NAMALWA (cell line): ENCODE results near the gene SLC2A10.
"Not testable (repeated sequence)": the region's sequence is repeated elsewhere in the genome, so short reads cannot be mapped to it uniquely, and the experiment has no call there.

ENCODE experiments used
- DNase-seq: peaks from one replicate; pipeline ENCODE4 v3.0.0-alpha.2; 2015; ENCODE audit warnings: low spot score

Gene SLC2A10

DNA sequence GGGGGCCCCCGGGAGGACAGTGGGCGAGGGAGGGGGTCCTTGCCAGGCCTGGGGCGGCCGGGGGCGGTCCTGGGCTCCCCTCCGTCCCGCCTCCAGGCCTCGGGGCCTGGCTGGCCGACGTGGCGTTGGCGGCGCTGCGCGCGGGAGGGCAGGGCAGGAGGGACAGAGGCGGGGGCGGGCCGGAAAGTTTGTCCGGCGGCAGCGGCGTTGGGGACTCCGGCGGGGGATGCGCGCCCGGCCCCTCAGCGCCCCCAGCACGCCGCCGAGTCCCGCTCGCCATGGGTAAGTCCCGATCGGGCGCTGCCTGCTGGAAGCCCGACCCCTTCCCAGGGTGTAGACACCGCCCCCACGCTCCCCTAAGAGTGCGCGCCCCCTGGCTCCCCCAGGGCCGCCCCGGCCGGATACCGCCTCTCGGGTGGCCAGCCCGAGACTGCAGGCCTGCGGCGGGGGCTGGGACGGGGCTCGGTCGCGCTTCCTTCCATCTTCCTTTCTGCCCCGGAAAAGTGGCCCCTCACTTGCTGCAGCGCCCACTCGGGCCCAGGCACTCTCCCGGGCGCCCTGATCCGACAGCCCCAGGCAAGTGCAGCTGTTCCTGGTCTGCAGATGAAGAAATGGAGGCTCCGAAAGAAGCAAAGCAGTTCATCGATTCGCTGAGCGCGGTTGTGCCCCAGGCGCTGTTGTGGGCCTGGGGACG is at the start of gene SLC2A10:
Gene SLC2A10, plus strand, starts transcription at position 191 of the 694 bp plus-strand sequence. Its CDS starts 88 bp downstream, at position 279.
- no peak for DNase-seq

DNA sequence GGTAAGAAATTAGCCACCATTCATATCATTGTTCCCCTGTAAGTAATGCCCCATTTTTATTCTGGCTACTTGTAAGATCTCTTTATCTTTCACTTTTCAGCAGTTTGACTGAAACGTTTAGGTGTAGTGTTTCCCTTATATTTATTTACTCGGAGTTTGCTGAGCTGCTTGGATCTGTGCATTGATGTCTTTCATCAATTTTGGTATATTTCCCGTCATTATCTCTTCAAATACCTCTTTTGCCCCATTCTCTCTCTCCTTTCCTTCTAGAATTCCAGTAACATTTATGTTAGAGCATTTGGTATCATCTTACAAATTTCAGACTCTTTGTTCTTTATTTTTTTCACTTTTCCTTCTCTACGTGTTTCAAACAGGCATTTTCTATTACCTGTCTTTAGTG is 49.0 kb upstream of the SLC2A10 start:
- no peak for DNase-seq

DNA sequence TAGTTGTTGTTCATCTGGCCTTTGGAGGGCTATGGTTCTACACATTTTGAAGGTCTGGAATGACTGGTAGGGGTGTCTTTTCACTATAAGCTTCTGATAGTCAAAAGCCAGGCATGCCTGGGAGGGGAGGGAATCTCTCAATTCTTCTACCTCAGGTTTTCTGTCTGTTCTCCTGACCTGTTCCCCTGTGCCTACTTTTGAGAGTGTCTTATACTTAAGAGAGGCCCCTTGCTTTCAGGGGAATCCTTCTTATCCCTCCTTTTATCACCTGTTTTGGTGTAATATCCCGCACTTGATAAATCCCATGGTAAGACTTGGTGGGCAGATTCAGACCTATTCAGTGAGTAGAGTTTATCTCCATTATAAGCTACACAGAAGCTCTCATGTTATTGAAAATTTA is 47.8 kb upstream of the SLC2A10 start:
- no peak for DNase-seq

DNA sequence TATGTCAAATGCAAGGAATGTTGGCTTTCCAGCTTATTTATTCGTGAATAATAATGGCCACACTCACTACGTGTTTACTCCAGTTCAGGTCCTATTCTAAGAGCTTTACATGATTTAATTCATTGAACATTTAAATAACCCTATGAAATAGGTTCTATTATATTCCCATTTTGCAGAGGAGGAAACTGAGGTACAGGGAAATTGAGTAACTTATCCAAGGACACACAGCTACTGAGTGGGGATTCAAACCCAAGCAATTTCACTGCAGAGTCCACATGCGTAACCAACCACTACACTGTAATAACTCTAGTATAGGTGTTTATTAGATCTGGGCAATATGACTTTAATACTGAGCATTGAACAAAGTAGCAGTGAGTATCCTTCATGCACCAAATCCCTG is 45.9 kb upstream of the SLC2A10 start:
- no peak for DNase-seq

DNA sequence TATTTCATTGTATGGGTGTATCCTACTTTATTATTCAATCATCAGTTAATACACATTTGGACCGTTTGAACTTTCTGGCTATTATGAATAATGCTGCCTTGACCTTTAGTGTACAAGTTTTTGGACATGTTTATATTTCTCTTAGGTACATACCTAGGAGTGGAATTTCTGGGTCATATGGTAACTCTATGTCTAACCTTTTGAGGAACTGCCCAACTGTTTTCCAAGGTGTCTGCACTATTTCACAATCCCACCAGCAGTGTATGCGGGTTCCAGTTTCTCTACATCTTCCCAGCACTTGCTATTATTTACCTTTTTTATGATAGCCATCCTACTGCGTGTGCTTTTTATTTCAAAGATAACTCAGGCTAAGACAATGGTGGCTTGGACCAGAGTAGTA is 43.8 kb upstream of the SLC2A10 start:
- DNase-seq = no peak

DNA sequence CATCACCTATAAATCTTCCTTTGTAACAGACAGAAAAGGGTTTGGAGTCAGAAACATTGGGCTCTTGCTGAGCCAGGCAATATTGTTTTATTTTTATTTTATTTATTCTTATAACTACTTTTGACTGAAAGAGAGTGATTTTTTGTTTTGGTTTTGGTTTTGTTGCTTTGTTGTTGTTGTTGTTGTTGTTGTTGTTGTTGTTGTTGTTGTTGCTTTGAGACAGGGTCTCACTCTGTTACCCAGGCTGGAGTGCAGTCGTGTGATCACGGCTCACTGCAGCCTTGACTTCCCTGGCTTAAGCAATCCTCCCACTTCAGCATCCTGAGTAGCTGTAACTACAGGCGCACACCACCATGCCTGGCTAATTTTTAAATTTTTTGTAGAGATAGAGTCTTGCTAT is 43.1 kb upstream of the SLC2A10 start:
- DNase-seq = no peak

DNA sequence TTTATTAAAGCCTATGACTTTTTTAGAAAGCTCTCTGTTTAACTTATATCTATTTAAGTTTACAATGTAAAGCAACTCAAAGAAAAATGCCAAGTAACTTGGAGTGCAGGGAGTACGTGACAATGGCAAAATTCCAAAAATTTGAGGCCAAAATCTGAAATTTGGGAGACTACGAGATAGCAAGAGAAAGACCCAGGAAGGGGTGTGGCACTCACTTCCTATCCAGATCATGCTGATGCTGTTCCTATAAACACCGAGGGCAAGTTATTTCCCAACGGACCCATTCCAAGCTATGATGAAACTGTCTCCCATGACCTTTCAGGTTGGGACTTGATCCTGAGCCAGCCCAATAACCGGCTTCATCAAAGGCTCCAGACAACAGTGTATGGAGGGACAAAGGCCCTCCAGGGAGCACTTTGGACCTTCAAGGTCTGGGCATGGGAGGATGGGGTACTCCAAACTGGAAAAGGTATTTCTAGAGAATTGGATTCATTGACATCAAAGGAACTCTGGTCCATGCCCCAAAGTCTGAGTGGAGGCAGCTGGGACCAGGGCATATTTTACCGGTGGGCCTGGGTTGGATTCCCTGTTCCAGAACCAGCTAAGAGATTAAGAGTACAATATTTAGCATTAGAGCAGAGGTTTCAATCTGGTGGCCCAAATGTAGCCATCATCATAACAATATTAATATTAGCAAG is 42.5 kb upstream of the SLC2A10 start:
- no peak for DNase-seq

DNA sequence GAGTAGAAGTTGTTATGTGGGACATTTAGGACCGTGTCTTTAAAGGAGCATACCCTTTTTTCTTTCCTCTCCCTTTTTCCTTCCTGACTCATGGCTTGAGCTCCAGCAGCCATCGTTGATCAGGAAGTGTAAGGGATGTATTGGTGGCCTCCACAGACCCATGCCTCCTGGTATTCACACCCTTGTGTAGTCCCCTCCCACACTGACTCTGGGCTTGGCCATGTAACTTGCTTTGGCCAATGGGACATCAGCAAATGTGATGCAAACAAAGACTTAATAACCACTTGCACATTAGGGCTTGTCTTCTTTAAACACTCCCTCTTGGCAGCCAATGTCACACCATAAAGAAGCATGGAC is 39.2 kb upstream of the SLC2A10 start:
- no peak for DNase-seq

DNA sequence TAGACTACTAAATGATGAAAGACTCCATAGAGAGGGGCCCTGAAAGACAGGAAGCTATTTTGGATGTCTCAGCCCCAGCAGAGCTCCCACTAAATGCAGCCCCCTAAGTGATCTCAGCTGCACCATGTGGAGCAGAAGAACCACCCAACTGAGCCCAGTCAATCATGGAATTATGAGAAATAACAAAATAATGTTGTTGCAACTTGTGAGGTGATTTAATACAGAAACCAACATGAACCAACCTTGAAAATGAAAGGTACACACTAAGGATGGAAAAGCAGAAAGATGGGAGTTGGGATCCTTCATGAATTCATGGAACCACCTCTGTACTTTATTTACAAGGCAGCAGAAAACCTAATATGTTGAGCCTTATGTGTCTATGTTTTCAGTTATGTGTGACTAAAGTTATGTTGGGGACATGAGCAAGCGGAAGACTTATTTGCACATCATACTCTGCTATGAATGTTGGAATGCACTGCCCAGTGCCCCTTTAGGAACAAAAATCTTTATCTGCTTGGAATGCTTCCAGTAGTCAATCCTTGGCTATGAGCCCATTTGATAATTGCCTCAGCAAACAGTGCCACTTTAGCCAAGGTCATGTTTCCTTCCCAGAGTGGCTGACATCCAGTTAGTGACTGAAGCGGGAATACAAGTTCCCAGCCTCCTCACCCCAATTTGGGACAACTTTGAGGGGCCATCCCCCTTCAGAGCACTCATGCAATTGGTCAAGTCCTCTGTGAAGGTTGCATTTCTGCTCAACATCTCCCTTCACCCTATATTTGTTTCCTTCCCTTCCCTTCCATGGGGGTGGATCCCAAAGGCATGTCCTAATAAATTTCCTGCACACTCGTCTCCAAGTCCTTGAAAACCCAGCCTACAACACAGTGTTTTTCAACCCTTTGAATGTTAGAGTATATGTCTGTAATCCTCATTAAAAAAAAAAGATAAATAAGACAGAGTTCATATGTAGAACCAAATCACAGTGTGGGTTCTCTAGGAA is 38.6 kb upstream of the SLC2A10 start:
- no peak for DNase-seq

DNA sequence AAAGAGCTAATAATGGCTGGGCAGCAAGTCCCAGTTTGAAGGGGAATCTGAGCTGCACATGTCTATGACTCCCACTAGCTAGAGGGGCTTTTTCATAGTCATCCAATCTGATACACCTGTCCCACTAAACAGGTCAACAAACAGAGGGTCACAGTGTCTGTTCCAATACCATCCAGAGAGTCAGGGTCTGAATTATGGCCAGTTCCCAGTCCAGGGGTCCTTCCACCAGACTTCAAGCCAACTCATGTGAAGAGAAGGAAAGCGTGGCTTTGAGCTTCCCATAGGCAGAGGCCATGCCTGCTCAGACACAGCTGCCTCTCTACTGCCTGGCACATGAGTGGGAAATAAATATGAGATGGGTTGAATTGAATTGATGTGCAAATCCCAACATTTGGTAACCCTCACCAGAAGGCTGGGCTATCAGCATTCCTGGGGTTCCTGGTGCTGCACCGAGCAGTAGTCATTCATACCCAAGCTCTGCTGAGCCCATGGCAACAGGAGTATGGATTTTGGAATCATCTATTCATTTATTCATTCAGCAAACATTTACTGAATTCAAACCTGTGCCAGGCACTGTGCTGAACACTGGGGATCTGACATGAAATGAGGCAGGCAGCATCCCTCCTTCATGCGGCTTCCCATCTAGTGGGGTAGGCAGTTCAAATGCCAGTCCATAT is 37.4 kb upstream of the SLC2A10 start:
- no peak for DNase-seq

DNA sequence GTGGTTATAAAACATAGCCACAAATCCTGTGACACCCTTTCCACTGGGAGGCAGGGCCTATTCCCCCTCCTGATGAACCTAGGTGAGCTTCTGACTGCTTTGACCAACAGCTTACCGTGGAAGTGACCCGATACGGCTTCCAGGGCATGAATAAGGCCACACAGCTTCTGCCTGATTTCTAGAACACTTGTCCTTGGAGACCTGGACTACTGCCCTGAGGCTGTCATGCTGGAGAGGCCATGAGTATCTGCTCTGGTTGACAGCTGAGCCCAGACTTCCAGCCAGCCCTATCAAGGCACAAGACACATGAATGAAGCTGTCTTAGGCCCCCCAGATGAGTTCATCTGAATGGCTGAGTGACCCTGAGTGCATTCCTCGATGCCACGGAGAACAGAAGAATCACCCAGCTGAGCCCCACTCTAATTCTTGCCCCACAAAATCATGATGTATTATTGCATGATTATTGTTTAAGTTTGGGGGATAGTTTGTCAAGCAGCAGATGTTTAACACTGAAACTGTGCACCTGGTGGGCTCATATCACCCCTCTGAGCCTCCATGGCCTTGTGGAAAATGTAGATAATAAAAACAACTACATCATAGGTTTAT is 36.8 kb upstream of the SLC2A10 start:
- DNase-seq = no peak

DNA sequence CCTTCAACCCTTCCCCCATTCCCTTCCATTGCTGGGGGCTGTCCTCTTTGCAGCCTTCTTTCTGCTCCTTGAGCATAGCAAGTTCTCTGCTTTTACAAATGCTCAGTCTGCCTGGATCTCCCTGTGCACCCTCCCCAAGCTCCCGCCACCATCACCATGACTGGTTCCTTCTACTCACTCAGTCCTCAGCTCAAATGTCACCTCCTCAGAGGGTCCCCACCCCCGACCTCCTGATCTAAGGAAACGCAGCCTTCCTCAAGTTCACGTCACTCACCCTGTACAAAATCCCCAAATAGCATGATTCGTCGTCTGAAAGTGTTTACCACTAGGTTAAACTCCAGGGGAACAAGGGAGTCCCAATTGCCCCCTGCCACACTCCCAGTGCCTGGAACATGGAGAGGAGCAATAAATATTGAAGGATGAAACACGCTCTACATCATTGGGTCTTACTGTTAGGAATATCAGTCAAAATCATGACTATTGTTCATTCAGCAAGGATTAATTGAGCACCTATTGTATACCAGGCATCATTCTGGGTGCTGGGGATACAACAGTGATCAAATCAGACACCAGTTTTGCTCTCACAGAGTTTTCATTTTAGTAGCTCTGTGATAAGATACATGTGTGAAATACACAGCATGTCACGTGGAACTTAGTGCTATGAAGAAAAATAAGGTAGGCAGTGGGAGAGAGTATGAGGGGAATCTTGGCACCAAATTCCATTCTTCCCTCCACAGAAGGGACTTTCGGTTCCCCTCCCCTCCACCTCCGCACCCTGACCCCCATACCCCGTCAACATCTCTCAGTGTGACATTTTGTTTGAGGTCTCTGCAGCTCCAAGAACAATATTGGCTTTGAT is 35.8 kb upstream of the SLC2A10 start:
- DNase-seq = no peak

DNA sequence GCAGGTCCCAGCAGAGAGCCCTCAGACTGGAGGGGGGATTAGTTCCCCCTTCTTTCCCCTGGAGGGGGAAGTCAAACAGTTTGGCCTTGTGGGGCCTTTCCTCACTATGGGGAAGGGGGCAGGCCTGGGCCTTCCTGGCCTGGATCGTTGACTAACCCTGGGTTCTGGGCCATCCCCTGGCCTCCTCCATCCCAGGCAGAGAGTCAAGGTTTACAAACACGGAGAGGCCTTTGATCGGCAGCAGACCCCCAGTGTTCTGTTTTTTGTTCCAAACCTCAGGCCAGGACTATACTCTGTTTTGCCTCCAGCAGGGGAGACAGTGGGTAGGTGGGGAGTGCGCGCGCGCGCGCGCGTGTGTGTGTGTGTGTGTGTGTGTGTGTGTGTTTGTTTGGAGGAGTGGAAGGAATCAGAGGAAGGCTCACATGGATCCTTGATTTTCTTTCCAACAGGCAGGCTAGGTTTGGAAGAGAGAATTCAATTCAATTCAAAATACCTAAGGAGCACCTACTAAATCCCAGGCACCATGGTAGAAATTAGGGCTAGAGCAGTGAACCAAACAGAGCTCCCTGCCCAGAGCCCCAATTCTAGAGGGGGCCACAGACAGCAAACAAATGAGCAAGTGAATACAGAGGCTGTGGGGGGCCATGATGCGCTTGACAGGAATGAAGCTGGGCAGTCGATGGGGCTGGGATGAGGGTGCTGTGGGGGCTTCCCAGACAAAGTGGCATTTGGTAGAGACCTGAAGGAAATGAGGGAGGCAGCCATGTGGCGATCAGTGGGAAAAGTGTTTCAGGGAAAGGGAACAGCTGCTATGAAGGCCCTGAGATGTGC is 35.0 kb upstream of the SLC2A10 start:
- no peak for DNase-seq

DNA sequence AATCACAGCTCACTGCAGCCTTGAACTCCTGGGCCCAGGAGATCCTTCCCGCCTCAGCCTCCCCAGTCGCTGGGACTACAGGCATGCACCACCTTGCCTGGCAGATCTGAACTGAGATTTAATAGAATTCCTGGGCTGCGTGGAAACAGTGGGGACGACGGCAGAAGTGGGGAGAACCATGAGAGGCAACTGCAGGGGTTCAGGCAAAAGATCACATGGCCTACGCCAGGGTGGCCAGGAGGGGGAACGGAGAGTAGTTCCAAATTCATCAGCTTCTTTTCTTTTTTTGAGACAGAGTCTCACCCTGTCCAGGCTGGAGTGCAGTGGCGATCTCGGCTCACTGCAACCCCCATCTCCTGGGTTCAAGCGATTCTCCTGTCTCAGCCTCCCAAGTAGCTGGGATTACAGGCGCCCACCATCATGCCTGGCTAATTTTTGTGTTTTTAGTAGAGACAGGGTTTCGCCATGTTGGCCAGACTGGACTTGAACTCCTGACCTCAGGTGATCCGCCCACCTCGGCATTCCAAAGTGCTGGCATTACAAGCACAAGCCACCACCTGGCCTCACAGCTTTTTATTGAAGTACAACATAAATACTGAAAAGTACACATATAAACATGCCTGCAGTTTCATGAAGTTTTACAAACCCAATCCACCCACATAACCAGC is 32.7 kb upstream of the SLC2A10 start:
- not testable (repeated sequence) for DNase-seq

DNA sequence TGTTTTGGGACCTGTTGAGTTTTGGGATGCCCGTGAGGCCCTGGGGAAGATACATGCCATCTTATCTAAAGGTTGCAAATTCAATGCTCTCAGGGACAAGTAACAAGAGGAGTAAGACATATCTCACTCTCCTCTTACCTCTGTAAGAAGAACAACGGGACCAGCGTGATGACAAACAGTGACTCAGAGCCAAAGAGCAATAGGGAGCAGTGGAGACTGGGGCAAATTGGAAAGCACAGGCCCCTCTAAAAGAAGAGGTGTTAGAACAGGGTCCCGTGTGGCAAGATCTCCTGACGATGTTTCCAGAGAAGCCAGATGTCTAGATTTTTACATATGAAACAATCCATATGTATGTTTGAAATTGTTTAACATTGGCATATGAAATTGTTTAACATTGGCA is 31.8 kb upstream of the SLC2A10 start:
- no peak for DNase-seq

DNA sequence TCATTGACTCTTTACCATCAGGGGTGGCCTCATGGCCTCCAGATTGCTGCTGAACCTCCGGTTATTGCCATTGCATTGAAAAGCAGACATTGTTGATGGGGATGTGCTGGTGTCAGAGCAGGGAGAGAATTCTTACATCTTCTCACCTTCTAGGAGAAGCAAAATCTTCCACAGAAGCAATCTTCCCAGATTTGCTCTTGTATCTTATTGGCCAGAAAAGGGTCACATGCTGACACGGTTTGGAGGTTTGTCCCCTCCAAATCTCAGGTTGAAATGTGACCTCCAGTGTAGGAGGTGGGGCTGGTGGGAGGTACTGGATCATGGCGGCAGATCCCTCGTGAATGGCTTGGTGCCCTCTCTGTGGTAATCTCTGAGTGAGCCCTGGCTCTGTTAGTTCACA is 30.9 kb upstream of the SLC2A10 start:
- DNase-seq = no peak

DNA sequence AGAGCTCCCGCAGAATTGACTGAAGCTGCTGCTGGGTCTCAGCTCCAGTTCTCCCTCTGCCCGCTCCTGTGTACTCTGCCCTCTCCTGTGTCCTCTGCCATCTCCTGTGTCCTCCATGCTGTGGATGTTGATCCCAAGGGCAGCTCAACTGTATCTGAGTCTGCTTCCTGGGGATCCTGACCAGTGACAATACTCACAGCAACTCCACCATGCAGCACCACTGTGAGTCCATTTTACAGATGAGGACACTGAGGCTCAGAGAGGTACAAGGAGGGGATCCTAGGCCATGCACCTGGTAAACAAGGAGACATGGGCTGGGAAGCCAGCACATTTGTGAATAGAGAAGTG is 28.8 kb upstream of the SLC2A10 start:
- DNase-seq = no peak

DNA sequence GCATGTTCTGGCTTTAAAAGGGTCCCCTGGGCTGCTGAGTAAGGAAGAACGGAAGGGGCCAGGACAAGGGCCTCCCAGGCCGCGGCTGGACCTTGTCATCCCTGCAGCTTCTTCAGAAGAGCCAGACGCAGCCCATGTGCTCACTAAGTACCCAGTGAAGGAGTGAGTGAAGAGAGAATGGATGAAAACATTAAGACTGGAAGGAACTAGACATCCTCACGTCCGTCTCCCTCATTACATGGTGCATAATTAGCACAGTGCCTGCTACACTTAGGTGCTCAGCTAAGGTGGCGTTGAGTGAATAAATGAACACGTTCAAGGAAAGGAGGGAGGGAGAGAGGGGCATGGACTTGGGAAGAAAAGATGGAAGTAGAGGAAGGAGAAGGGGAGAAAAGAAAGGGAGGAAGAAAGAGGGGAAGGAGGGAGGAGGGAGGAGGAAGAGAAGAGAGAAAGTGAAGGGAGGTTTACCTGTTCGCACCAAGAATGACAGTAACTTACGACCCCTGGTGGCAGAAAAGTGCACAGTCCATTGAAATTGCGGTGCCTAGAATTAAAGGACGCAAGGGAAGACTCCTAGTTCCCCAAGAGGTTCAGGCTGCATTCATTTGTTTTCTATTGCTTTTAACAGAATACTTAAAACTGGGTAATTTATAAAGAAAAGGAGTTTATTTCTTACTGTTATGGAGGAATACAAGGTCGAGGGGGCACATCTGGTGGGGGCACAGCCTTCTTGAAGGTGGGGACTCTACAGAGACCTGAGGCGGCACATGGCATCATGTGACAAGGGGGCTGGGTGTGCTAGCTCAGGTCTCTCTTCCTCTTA is 28.2 kb upstream of the SLC2A10 start:
- DNase-seq = peak; percentile 79
